ENCODE data around the gene GEMIN4.

DNA sequence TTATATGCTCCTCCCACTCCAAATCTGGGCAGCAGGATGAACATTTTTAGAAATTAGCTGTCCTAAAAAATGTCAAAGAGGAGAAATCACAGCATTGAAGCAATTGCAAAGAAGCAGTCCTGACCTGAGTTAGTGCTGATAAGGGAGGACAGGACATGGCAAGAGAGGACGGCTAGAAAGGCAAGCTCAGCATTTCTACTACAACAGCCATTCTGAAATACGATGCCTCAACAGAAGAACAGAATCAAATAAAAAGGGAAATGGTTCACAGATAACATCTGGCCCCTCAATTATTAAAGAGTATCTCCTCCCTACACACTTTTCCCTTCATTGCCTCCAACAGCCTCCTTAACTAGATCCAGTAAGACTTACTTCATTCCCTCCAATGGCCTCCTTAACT lies 55.7 kb downstream of the GEMIN4 start:
- TF ChIP-seq, protein P1, sequence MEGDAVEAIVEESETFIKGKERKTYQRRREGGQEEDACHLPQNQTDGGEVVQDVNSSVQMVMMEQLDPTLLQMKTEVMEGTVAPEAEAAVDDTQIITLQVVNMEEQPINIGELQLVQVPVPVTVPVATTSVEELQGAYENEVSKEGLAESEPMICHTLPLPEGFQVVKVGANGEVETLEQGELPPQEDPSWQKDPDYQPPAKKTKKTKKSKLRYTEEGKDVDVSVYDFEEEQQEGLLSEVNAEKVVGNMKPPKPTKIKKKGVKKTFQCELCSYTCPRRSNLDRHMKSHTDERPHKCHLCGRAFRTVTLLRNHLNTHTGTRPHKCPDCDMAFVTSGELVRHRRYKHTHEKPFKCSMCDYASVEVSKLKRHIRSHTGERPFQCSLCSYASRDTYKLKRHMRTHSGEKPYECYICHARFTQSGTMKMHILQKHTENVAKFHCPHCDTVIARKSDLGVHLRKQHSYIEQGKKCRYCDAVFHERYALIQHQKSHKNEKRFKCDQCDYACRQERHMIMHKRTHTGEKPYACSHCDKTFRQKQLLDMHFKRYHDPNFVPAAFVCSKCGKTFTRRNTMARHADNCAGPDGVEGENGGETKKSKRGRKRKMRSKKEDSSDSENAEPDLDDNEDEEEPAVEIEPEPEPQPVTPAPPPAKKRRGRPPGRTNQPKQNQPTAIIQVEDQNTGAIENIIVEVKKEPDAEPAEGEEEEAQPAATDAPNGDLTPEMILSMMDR (IDR thresholded peaks at IDR 0.05), result no peak
- TF ChIP-seq RFX5 (IDR thresholded peaks at IDR 0.05; ENCODE audit: low read length) (no peak), NRF1 (IDR thresholded peaks at IDR 0.05; ENCODE audit: low read depth, low read length) (no peak), EZH2phosphoT487 (IDR thresholded peaks at IDR 0.05; ENCODE audit: borderline replicate concordance, low read depth) (no peak), ELF1 (IDR thresholded peaks at IDR 0.05) (no peak), TEAD4 (IDR thresholded peaks at IDR 0.05; ENCODE audit: borderline replicate concordance, insufficient read depth) (no peak)
- TF ChIP-seq, protein P2, sequence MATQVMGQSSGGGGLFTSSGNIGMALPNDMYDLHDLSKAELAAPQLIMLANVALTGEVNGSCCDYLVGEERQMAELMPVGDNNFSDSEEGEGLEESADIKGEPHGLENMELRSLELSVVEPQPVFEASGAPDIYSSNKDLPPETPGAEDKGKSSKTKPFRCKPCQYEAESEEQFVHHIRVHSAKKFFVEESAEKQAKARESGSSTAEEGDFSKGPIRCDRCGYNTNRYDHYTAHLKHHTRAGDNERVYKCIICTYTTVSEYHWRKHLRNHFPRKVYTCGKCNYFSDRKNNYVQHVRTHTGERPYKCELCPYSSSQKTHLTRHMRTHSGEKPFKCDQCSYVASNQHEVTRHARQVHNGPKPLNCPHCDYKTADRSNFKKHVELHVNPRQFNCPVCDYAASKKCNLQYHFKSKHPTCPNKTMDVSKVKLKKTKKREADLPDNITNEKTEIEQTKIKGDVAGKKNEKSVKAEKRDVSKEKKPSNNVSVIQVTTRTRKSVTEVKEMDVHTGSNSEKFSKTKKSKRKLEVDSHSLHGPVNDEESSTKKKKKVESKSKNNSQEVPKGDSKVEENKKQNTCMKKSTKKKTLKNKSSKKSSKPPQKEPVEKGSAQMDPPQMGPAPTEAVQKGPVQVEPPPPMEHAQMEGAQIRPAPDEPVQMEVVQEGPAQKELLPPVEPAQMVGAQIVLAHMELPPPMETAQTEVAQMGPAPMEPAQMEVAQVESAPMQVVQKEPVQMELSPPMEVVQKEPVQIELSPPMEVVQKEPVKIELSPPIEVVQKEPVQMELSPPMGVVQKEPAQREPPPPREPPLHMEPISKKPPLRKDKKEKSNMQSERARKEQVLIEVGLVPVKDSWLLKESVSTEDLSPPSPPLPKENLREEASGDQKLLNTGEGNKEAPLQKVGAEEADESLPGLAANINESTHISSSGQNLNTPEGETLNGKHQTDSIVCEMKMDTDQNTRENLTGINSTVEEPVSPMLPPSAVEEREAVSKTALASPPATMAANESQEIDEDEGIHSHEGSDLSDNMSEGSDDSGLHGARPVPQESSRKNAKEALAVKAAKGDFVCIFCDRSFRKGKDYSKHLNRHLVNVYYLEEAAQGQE (IDR thresholded peaks at IDR 0.05; ENCODE audit: low read depth, low read length), result no peak
- TF ChIP-seq, protein P3, sequence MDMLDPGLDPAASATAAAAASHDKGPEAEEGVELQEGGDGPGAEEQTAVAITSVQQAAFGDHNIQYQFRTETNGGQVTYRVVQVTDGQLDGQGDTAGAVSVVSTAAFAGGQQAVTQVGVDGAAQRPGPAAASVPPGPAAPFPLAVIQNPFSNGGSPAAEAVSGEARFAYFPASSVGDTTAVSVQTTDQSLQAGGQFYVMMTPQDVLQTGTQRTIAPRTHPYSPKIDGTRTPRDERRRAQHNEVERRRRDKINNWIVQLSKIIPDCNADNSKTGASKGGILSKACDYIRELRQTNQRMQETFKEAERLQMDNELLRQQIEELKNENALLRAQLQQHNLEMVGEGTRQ (IDR thresholded peaks at IDR 0.05; ENCODE audit: borderline replicate concordance, low read depth, low read length), result no peak
